HG02943 (cell line): ENCODE data around the gene LBX2.
"Not testable (repeated sequence)": the region's sequence is repeated elsewhere in the genome, so short reads cannot be mapped to it uniquely, and the experiment has no call there.

Experiments used
- ATAC-seq: cut with Tn5 transposase; IDR thresholded peaks from one replicate; pipeline ENCODE4 v1.9.1; 2021; ENCODE audit warnings: mild to moderate bottlenecking, low read depth, moderate library complexity; ENCODE audit not compliant: unreplicated experiment

LBX2 gene

DNA sequence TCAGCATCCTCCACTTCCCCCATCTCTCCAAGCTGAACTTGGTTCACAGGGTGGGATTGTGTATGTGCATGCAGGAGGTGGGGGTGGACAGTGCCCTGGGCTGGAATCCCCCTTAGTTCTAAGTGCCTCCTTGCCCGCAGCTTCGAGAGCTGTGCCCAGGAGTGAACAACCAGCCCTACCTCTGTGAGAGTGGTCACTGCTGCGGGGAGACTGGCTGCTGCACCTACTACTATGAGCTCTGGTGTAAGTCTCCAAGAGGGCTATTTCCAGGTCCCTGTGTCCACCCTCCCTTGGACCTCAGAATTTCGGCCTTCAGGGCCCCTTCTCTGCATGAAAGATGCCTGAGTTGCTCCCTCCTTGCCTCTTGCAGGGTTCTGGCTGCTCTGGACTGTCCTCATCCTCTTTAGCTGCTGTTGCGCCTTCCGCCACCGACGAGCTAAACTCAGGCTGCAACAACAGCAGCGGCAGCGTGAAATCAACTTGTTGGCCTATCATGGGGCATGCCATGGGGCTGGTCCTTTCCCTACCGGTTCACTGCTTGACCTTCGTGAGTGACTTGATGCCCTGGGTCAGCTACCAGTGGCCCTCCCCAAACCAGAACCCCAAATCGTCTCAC lies 39.8 kb downstream of the LBX2 start:
- not testable (repeated sequence) for ATAC-seq

GRCh38 chr2:74458938-74459363 lies 40.5 kb downstream of the LBX2 start:
- ATAC-seq = no peak

GRCh38 chr2:74458132-74458937 lies 41.1 kb downstream of the LBX2 start, which contains the start of gene WBP1:
Gene WBP1 (plus strand): TSS chr2:74458438. CDS start chr2:74458603, 165 bp downstream.
- ATAC-seq = peak; percentile 78

GRCh38 chr2:74457549-74458131 lies 41.8 kb downstream of the LBX2 start:
- peak; percentile 35 for ATAC-seq

DNA sequence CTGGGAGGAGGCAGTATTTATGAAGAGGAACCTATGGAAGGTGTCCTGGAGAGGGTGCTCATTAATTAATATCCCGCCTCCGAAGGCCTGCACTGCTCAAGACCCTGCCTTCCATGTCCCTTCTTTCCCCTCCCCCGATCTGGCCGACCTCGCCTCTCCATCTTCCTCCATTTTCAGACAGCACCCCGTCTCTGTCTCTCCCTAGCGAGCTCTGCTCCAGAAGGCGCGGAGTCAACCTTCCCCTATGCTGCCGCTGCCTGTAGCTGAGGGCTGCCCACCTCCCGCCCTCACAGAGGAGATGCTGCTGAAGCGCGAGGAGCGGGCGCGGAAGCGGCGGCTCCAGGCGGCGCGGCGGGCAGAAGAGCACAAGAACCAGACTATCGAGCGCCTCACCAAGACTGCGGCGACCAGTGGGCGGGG lies 42.3 kb downstream of the LBX2 start:
- no peak for ATAC-seq

GRCh38 chr2:74454654-74455511 lies 44.5 kb downstream of the LBX2 start, which contains the start of gene INO80B:
Gene INO80B (plus strand): TSS chr2:74455087. CDS start chr2:74455117, 30 bp downstream.
- ATAC-seq = peak; percentile 39

DNA sequence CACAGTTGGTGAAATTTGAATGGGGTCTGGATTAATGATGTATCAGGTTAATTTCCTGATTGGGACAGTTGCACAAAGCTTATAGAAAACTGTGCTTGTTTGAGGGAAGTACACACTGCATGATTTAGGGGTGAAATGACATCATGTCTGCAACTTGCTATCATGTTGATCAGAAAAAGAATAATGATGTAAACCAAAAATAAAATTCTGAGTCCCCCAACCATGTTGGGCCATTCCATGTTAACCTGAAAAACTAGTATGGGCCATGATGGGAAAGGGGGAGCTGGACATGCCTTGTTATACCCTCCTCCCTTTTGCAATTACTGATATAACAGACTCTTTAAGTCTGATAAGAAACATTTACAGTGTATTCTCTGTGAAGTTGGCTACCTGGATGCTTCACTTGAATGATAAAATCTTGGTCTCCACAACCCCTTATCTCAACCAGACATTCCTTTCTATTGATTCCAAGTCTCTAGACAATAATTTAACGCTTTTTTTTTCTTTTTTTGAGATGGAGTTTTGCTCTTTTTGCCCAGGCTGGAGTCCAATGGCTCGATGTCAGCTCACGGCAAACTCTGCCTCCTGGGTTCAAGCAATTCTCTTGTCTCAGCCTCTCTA lies 48.7 kb downstream of the LBX2 start:
- no peak for ATAC-seq

- ATAC-seq = no peak
These were observed 50.6 kb downstream of the LBX2 start for GRCh38 chr2:74448771-74449170.
